Tibial nerve (tissue), 4 donors: ENCODE measurements around the gene EXT2.

Experiments
- EP300 ChIP-seq, 2 donors: sonication (generic); formaldehyde crosslinking; IDR thresholded peaks; one replicate each; pipeline ENCODE4 v1.6.1; 2017; ENCODE audit warnings: antibody characterized with exemption in 2 of 2, mild to moderate bottlenecking in 1 of 2
- TF ChIP-seq, protein P1 (sequence below), 5 experiments: fragments of 200-600 bp in 3 of 5; fragments of 450-650 bp in 2 of 5; sonication (generic) in 3 of 5; IDR thresholded peaks; one replicate each; pipeline ENCODE4 v1.5.1; 2016 to 2019; ENCODE audit warnings: antibody characterized with exemption in 5 of 5, mild to moderate bottlenecking in 3 of 5, moderate library complexity in 2 of 5

DNA sequence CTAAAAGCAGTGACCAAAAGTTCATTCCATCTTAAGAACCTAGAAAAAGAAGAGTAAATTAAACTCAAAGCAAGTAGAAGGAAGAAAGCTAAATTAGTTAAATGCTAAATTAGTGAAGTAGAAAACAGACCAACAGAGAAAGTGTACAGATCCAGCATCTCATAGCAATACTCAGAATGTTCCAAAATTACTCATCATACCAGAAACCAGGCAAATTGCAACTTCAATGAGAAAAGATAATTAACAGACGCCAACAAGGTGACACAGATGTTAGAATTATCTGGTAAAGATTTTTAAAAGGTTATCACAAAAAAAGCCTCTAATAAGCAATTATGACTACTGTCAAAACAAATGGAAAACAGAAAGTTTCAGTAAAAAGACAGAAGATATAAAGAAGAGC is 117.7 kb downstream of the EXT2 start:
- TF ChIP-seq EP300 (IDR thresholded peaks at IDR 0.05), result no peak
- TF ChIP-seq, protein P1, sequence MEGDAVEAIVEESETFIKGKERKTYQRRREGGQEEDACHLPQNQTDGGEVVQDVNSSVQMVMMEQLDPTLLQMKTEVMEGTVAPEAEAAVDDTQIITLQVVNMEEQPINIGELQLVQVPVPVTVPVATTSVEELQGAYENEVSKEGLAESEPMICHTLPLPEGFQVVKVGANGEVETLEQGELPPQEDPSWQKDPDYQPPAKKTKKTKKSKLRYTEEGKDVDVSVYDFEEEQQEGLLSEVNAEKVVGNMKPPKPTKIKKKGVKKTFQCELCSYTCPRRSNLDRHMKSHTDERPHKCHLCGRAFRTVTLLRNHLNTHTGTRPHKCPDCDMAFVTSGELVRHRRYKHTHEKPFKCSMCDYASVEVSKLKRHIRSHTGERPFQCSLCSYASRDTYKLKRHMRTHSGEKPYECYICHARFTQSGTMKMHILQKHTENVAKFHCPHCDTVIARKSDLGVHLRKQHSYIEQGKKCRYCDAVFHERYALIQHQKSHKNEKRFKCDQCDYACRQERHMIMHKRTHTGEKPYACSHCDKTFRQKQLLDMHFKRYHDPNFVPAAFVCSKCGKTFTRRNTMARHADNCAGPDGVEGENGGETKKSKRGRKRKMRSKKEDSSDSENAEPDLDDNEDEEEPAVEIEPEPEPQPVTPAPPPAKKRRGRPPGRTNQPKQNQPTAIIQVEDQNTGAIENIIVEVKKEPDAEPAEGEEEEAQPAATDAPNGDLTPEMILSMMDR (IDR thresholded peaks at IDR 0.05), result no peak
